Pancreas (tissue), 10 donors: ENCODE data around the gene KCNN1. TPM values are rescaled to one million over a fixed set of nuclear protein-coding genes. Genes with fewer than 3 reads are reported as not detected.

Source experiments
- ATAC-seq, 4 donors: fragments of 200-7000 bp; cut with Tn5 transposase; one replicate each; pipeline versions ENCODE4 v1.8.0 to v1.9.1; 2020; ENCODE audit warnings: mild to moderate bottlenecking in 4 of 4, moderate library complexity in 4 of 4
- DNase-seq, 6 donors: peaks; one replicate each; pipeline ENCODE4 v3.0.0-alpha.2; 2020
- FAIRE-seq: peaks from 2 replicates; lab custom pipeline; 2012; peaks lifted over from hg19 to GRCh38; lab: Jason Lieb, UNC
- H3K27ac ChIP-seq, 4 donors: fragments of 200-600 bp; sonication (generic); 1 replicate in 3 of 4; 2 replicates in 1 of 4; pipeline versions ENCODE4 v1.5.0 to v1.8.0; 2020
- H3K27me3 ChIP-seq, 4 donors: fragments of 200-600 bp; one replicate each; pipeline ENCODE4 v1.8.0; 2021
- H3K36me3 ChIP-seq, 3 donors: fragments of 200-600 bp; sonication (generic) in 1 of 3; one replicate each; pipeline versions ENCODE4 v1.5.0 to v1.8.0; 2020 to 2021
- H3K4me1 ChIP-seq, 3 donors: fragments of 200-600 bp; one replicate each; pipeline ENCODE4 v1.8.0; 2021
- H3K4me3 ChIP-seq, 4 donors: fragments of 200-600 bp; sonication (generic) in 2 of 4; one replicate each; pipeline versions ENCODE4 v1.5.0 to v1.8.0; 2020 to 2021
- H3K9me3 ChIP-seq, 4 donors: fragments of 200-600 bp; one replicate each; pipeline ENCODE4 v1.8.0; 2021
- CTCF ChIP-seq, 4 donors: fragments of 200-600 bp; sonication (generic) in 3 of 4; IDR thresholded peaks; one replicate each; pipeline versions ENCODE4 v1.5.0 to v1.8.0; 2021; ENCODE audit warnings: antibody characterized with exemption in 4 of 4
- WGBS, 2 donors: extraction: QIAGEN DNeasy Blood & Tissue Kit; methylation state at CpG; one replicate each; pipeline ENCODE4 v1.1.7; 2013; 5-methylcytosine and 5-hydroxymethylcytosine counted together
- intact Hi-C, 3 donors: fragments of 100-400 bp; cut with DNase I; formaldehyde crosslinking; loops; one replicate each; pipeline versions ENCODE4 v1.11.1 to v1.14.2; 2022
- polyA plus RNA-seq, 2 donors: library from polyadenylated mRNA; stranded (reverse); fragments of 200-250 nt; gene quantifications; one replicate each; pipeline ENCODE4 v1.2.3, GENCODE V29; 2013
- total RNA-seq, 6 donors: library from RNA; stranded (reverse); fragmentation: NEBNext Ultra II Directional in 4 of 6; extraction: Animal tissue kit (Norgen Biotek cat#: 25700) in 4 of 6; gene quantifications; one replicate each; pipeline versions ENCODE4 v1.2.1 to v1.2.4, GENCODE V29; 2021 to 2023
- donor health status: healthy with polysubstance abuse.
- donor health status: DM: no; HTN: no; CAD: no; lungs with moderate emphysema.
- donor health status: DM: no; HTN: no; CAD: no.
- donor health status: control.
- donor health status: control.
- donor health status: Bipolar disorder and iron deficiency.
- donor health status: DM: yes; HTN: yes; CAD: no.
- donor health status: DM: no; HTN: no; CAD: no.
- donor health status: DM: no; HTN: no; CAD: no.
- donor health status: DM: yes; HTN: yes; CAD: no.

The KCNN1 gene
- total and polyA plus RNA-seq, 8 donors, result 0.08 to 0.33 (median 0.19) TPM; not detected in 5

- DNase-seq (peak; percentile 75 to 96 (median 90)), ATAC-seq (peak; percentile 81 to 85 (median 84)), FAIRE-seq (no peak)
- no peak overlapping the region for H3K27ac ChIP-seq
- WGBS, 2 donors, result 7% methylated on average over 15 of the region's 15 CpGs
- no peaks in the 10 kb centered on the region for H3K36me3 ChIP-seq
- no peaks in the 10 kb centered on the region for H3K4me1 ChIP-seq
- H3K4me3 ChIP-seq, result no peak overlapping the region
- peaks cover 0 to 4% (median 0%) of the 10 kb centered on the region in 4 donors for H3K27me3 ChIP-seq
- no peaks in the 10 kb centered on the region for H3K9me3 ChIP-seq
- intact Hi-C loops, result loop anchor here in 2 of 3 donors (5.0 to 10.0 kb wide), 2 partner anchors 55 to 132 kb away; no protein-coding TSS in a partner anchor
- peak; percentile 92 to 98 (median 98) for TF ChIP-seq CTCF (IDR thresholded peaks at IDR 0.05)
These were observed 30.0 kb downstream of the KCNN1 start for GRCh38 chr19:17996826-17997316.

- Histone ChIP-seq H3K9me3 (no peaks in the 10 kb centered on the region), H3K27ac (no peak overlapping the region), H3K36me3 (no peaks in the 10 kb centered on the region), H3K4me3 (no peak overlapping the region), H3K4me1 (no peaks in the 10 kb centered on the region), H3K27me3 (no peaks in the 10 kb centered on the region)
- ATAC-seq (no peak), FAIRE-seq (no peak), DNase-seq (peak in 2 of 6 donors; percentile 22 to 82)
- no peak for TF ChIP-seq CTCF (IDR thresholded peaks at IDR 0.05)
- intact Hi-C loops, result loop anchor here (2.0 to 10.0 kb wide), 3 partner anchors 56 to 133 kb away; no protein-coding TSS in a partner anchor
- WGBS, 2 donors, result 44 to 57% methylated on average over 36 to 41 of the region's 41 CpGs
These were observed 31.3 kb downstream of the KCNN1 start for GRCh38 chr19:17997969-17998826.

- Histone ChIP-seq H3K9me3 (no peaks in the 10 kb centered on the region), H3K27ac (no peak overlapping the region), H3K4me1 (no peaks in the 10 kb centered on the region), H3K4me3 (no peak overlapping the region), H3K27me3 (no peaks in the 10 kb centered on the region), H3K36me3 (no peaks in the 10 kb centered on the region)
- intact Hi-C loops, result loop anchor here (2.0 to 10.0 kb wide), 3 partner anchors 56 to 134 kb away; no protein-coding TSS in a partner anchor
- FAIRE-seq, result no peak
- no peak for TF ChIP-seq CTCF (IDR thresholded peaks at IDR 0.05)
- WGBS, 2 donors, result 70 to 74% methylated on average over 5 of the region's 5 CpGs
- ATAC-seq, result no peak
- no peak for DNase-seq
These were observed 31.9 kb downstream of the KCNN1 start for GRCh38 chr19:17998827-17999150.

GRCh38 chr19:17999684-18000479 is 33.0 kb downstream of the KCNN1 start:
- intact Hi-C loops, result loop anchor here (2.0 to 10.0 kb wide), 3 partner anchors 58 to 135 kb away; no protein-coding TSS in a partner anchor
- ATAC-seq (no peak), DNase-seq (peak in 1 of 6 donors; percentile 20)

More at GRCh38 chr19:17999684-18000479, 33.0 kb downstream of the KCNN1 start:
- Histone ChIP-seq H3K4me1 (no peaks in the 10 kb centered on the region), H3K9me3 (no peaks in the 10 kb centered on the region), H3K27me3 (no peaks in the 10 kb centered on the region), H3K36me3 (no peaks in the 10 kb centered on the region), H3K27ac (peak overlapping the region in 2 of 4 donors; percentile 80 to 83), H3K4me3 (no peak overlapping the region)
- no peak for TF ChIP-seq CTCF (IDR thresholded peaks at IDR 0.05)
- FAIRE-seq, result no peak
- WGBS, 2 donors, result 76 to 83% methylated on average over 21 of the region's 21 CpGs
